ENCODE data around the gene C1orf198. TPM values are rescaled to one million over a fixed set of nuclear protein-coding genes. Genes with fewer than 3 reads are reported as not detected.

The C1orf198 gene
- total RNA-seq, 4 donors from 2014 or later, result 87.8 to 142 (median 124) TPM

DNA sequence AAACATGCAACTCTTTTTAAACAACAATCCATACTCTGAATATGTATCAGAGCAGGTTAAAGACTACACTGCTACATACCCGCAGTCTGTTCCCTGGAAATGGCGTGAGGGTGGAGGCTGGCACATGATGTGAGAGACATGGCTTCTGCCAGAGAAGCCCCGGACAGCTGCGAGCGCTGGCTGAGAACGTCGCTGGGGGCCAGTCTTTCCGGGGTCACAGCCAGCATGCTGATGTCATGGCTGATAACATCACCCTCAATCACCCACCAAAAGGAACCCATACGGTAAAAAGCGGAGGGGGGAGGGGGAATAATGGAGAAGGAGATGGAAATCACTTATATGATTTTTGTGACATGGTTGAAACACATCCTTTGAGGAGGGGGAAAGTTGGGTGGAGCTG is 29.1 kb downstream of the C1orf198 start:
- H3K27me3 ChIP-seq, result no peaks in the 10 kb centered on the region
- no peaks in the 10 kb centered on the region for H3K4me1 ChIP-seq
- DNase-seq, result no peak
- peaks cover 18 to 26% of the 10 kb centered on the region in 2 donors for H3K36me3 ChIP-seq
- H3K9me3 ChIP-seq, result no peaks in the 10 kb centered on the region
- TF ChIP-seq CTCF (IDR thresholded peaks at IDR 0.05) (no peak), POLR2A (IDR thresholded peaks at IDR 0.05) (no peak)
- H3K27ac ChIP-seq, result no peak overlapping the region
- WGBS, 2 donors, result 87 to 91% methylated on average over 10 of the region's 10 CpGs
- H3K4me3 ChIP-seq (replicated peaks in 1 of 3), result no peak overlapping the region
- intact Hi-C loops (cut with DNase I), result no loop called here

- intact Hi-C loops (cut with DNase I), result no loop called here
- WGBS, 2 donors, result 95 to 96% methylated on average over 5 of the region's 5 CpGs
- Histone ChIP-seq H3K36me3 (peaks cover 5 to 10% of the 10 kb centered on the region in 2 donors), H3K27ac (no peak overlapping the region), H3K4me3 (replicated peaks in 1 of 3) (no peak overlapping the region), H3K4me1 (no peaks in the 10 kb centered on the region), H3K9me3 (no peaks in the 10 kb centered on the region), H3K27me3 (no peaks in the 10 kb centered on the region)
- no peak for DNase-seq
- no peak for TF ChIP-seq CTCF (IDR thresholded peaks at IDR 0.05)
- TF ChIP-seq POLR2A (IDR thresholded peaks at IDR 0.05), result no peak
These were observed 31.5 kb downstream of the C1orf198 start for GRCh38 chr1:230836793-230837192.

- H3K4me3 ChIP-seq (replicated peaks in 1 of 3), result no peak overlapping the region
- H3K27me3 ChIP-seq, result no peaks in the 10 kb centered on the region
- TF ChIP-seq CTCF (IDR thresholded peaks at IDR 0.05), result no peak
- no peak for TF ChIP-seq POLR2A (IDR thresholded peaks at IDR 0.05)
- H3K4me1 ChIP-seq, result no peaks in the 10 kb centered on the region
- H3K36me3 ChIP-seq, result peaks cover 2 to 10% of the 10 kb centered on the region in 2 donors
- 96 to 97% methylated on average over 5 of the region's 5 CpGs for WGBS, 2 donors
- no peak overlapping the region for H3K27ac ChIP-seq
- no peaks in the 10 kb centered on the region for H3K9me3 ChIP-seq
- intact Hi-C loops (cut with DNase I), result no loop called here
- no peak for DNase-seq
These were observed 32.0 kb downstream of the C1orf198 start for GRCh38 chr1:230836347-230836746.

- TF ChIP-seq POLR2A (IDR thresholded peaks at IDR 0.05) (no peak), CTCF (IDR thresholded peaks at IDR 0.05) (no peak)
- H3K4me1 ChIP-seq, result no peaks in the 10 kb centered on the region
- H3K4me3 ChIP-seq (replicated peaks in 1 of 3), result no peak overlapping the region
- intact Hi-C loops (cut with DNase I), result no loop called here
- H3K9me3 ChIP-seq, result no peaks in the 10 kb centered on the region
- H3K27me3 ChIP-seq, result no peaks in the 10 kb centered on the region
- WGBS, 2 donors, result 32 to 43% methylated on average over 3 of the region's 3 CpGs
- H3K36me3 ChIP-seq, result peaks cover 0 to 7% of the 10 kb centered on the region in 2 donors
- no peak overlapping the region for H3K27ac ChIP-seq
- peak in 1 of 2 donors; percentile 38 for DNase-seq
These were observed 34.0 kb downstream of the C1orf198 start for GRCh38 chr1:230834292-230834691.

- no peaks in the 10 kb centered on the region for H3K4me1 ChIP-seq
- intact Hi-C loops (cut with DNase I), result no loop called here
- WGBS, 2 donors, result 96 to 98% methylated on average over 3 of the region's 3 CpGs
These were observed 34.8 kb downstream of the C1orf198 start for GRCh38 chr1:230833511-230833910.

More at GRCh38 chr1:230833511-230833910, 34.8 kb downstream of the C1orf198 start:
- Histone ChIP-seq H3K27me3 (no peaks in the 10 kb centered on the region), H3K36me3 (peaks cover 0 to 3% of the 10 kb centered on the region in 2 donors), H3K9me3 (no peaks in the 10 kb centered on the region), H3K27ac (no peak overlapping the region), H3K4me3 (replicated peaks in 1 of 3) (no peak overlapping the region)
- TF ChIP-seq CTCF (IDR thresholded peaks at IDR 0.05), result no peak
- TF ChIP-seq POLR2A (IDR thresholded peaks at IDR 0.05), result no peak
- no peak for DNase-seq

Measured in thyroid gland (tissue), 4 donors.